Right cardiac atrium (tissue), 5 donors: ENCODE results near the gene MPDZ. TPM values are rescaled to one million over a fixed set of nuclear protein-coding genes. Genes with fewer than 3 reads are reported as not detected.

Experiments used
- ATAC-seq, 2 donors: fragments of 200-7000 bp; cut with Tn5 transposase; one replicate each; pipeline versions ENCODE4 v1.8.0 to v1.9.1; 2020; ENCODE audit warnings: moderate library complexity in 2 of 2, mild to moderate bottlenecking in 1 of 2
- DNase-seq, 3 donors: peaks; one replicate each; pipeline ENCODE4 v3.0.0-alpha.2; 2020
- H3K27ac ChIP-seq: one replicate; pipeline ENCODE4 v1.5.1; 2013; ENCODE audit warnings: mild to moderate bottlenecking, low read length, control low read depth, moderate library complexity
- H3K27me3 ChIP-seq: one replicate; pipeline ENCODE4 v1.6.1; 2013; ENCODE audit not compliant: control insufficient read depth, insufficient read depth
- H3K4me1 ChIP-seq: one replicate; pipeline ENCODE4 v1.6.1; 2013; ENCODE audit warnings: low read length; ENCODE audit not compliant: control insufficient read depth, insufficient read depth
- H3K4me3 ChIP-seq: one replicate; pipeline ENCODE4 v1.5.1; 2013; ENCODE audit warnings: low read length, control low read depth
- H3K9me3 ChIP-seq: one replicate; pipeline ENCODE4 v1.6.1; 2013; ENCODE audit warnings: low read length; ENCODE audit not compliant: control insufficient read depth
- whole genome bisulfite sequencing: extraction: QIAGEN DNeasy Blood & Tissue Kit; methylation state at CpG from one replicate; pipeline ENCODE4 v1.1.7; 2013; 5-methylcytosine and 5-hydroxymethylcytosine counted together
- intact Hi-C, 4 donors: fragments of 100-400 bp; cut with DNase I; formaldehyde crosslinking; loops; one replicate each; pipeline versions ENCODE4 v1.11.0 to v1.14.0; 2022 to 2023
- polyA plus RNA-seq: library from polyadenylated mRNA; stranded (reverse); fragments of 200-250 nt; gene quantifications from one replicate; pipeline ENCODE4 v1.2.3, GENCODE V29; 2013
- total RNA-seq, 4 donors: library from RNA; stranded (reverse); fragmentation: NEBNext Ultra II Directional; extraction: Animal tissue kit (Norgen Biotek cat#: 25700); gene quantifications; one replicate each; pipeline ENCODE4 v1.2.1, GENCODE V29; 2021
- donor health status: healthy with polysubstance abuse.
- donor health status: DM: no; HTN: yes; CAD: no.
- donor health status: DM: no; HTN: no; CAD: no.
- donor health status: DM: no; HTN: yes; CAD: no; lungs with severe emphysema.
- donor health status: DM: yes; HTN: yes; CAD: no.

Gene MPDZ
- total and polyA plus RNA-seq, 5 donors = 29.1 to 84.3 (median 67.1) TPM

- no peak for ATAC-seq
These were observed 57.8 kb downstream of the MPDZ start for GRCh38 chr9:13221741-13222140.

GRCh38 chr9:13220837-13221236 is 58.7 kb downstream of the MPDZ start:
- DNase-seq = no peak
- ATAC-seq = no peak
- 90% methylated on average over 1 of the region's 1 CpG for WGBS
- Histone ChIP-seq H3K4me3 (no peak overlapping the region), H3K4me1 (no peaks in the 10 kb centered on the region), H3K27ac (no peak overlapping the region), H3K9me3 (no peaks in the 10 kb centered on the region), H3K27me3 (no peaks in the 10 kb centered on the region)
- intact Hi-C loops = no loop called here

More at GRCh38 chr9:13221741-13222140, 57.8 kb downstream of the MPDZ start:
- no peak for DNase-seq
- Histone ChIP-seq H3K4me3 (no peak overlapping the region), H3K27ac (no peak overlapping the region), H3K27me3 (no peaks in the 10 kb centered on the region), H3K9me3 (no peaks in the 10 kb centered on the region), H3K4me1 (no peaks in the 10 kb centered on the region)
- intact Hi-C loops = no loop called here

- Histone ChIP-seq H3K4me1 (no peaks in the 10 kb centered on the region), H3K9me3 (no peaks in the 10 kb centered on the region), H3K4me3 (no peak overlapping the region), H3K27me3 (no peaks in the 10 kb centered on the region), H3K27ac (no peak overlapping the region)
- DNase-seq (no peak), ATAC-seq (no peak)
- WGBS = 75% methylated on average over 5 of the region's 5 CpGs
- intact Hi-C loops = no loop called here
These were observed 63.5 kb downstream of the MPDZ start for GRCh38 chr9:13215791-13216554.

GRCh38 chr9:13213998-13214397 is 65.5 kb downstream of the MPDZ start:
- H3K9me3 ChIP-seq = no peaks in the 10 kb centered on the region
- DNase-seq = no peak
- ATAC-seq = no peak
- WGBS = 98% methylated on average over 2 of the region's 2 CpGs
- H3K4me1 ChIP-seq = no peaks in the 10 kb centered on the region
- H3K27ac ChIP-seq = no peak overlapping the region
- no peaks in the 10 kb centered on the region for H3K27me3 ChIP-seq
- H3K4me3 ChIP-seq = no peak overlapping the region
- intact Hi-C loops = no loop called here

GRCh38 chr9:13213337-13213736 is 66.2 kb downstream of the MPDZ start:
- intact Hi-C loops = no loop called here

GRCh38 chr9:13210306-13210705 is 69.2 kb downstream of the MPDZ start:
- no peaks in the 10 kb centered on the region for H3K27me3 ChIP-seq
- DNase-seq (no peak), ATAC-seq (no peak)
- no peak overlapping the region for H3K27ac ChIP-seq
- peaks cover 2% of the 10 kb centered on the region for H3K4me1 ChIP-seq
- intact Hi-C loops = no loop called here
- no peak overlapping the region for H3K4me3 ChIP-seq
- WGBS = 96% methylated on average over 1 of the region's 1 CpG
- no peaks in the 10 kb centered on the region for H3K9me3 ChIP-seq

More at GRCh38 chr9:13213337-13213736, 66.2 kb downstream of the MPDZ start:
- DNase-seq (no peak), ATAC-seq (no peak)
- Histone ChIP-seq H3K27ac (no peak overlapping the region), H3K27me3 (no peaks in the 10 kb centered on the region), H3K4me1 (peaks cover 2% of the 10 kb centered on the region), H3K4me3 (no peak overlapping the region), H3K9me3 (no peaks in the 10 kb centered on the region)
- 95% methylated on average over 1 of the region's 1 CpG for WGBS

GRCh38 chr9:13209498-13209897 is 70.0 kb downstream of the MPDZ start:
- intact Hi-C loops = no loop called here
- H3K4me3 ChIP-seq = no peak overlapping the region
- peaks cover 2% of the 10 kb centered on the region for H3K4me1 ChIP-seq
- no peaks in the 10 kb centered on the region for H3K9me3 ChIP-seq
- no peaks in the 10 kb centered on the region for H3K27me3 ChIP-seq
- no peak for DNase-seq
- 48% methylated on average over 3 of the region's 3 CpGs for WGBS
- H3K27ac ChIP-seq = no peak overlapping the region
- ATAC-seq = peak; percentile 59 to 69

GRCh38 chr9:13205824-13206223 is 73.7 kb downstream of the MPDZ start:
- 89% methylated on average over 3 of the region's 3 CpGs for WGBS
- no peak overlapping the region for H3K27ac ChIP-seq

GRCh38 chr9:13190040-13190439 is 89.5 kb downstream of the MPDZ start:
- Histone ChIP-seq H3K4me3 (no peak overlapping the region), H3K4me1 (no peaks in the 10 kb centered on the region), H3K9me3 (no peaks in the 10 kb centered on the region), H3K27ac (no peak overlapping the region), H3K27me3 (no peaks in the 10 kb centered on the region)
- WGBS = 66% methylated on average over 4 of the region's 4 CpGs
- DNase-seq (no peak), ATAC-seq (peak in 1 of 2 donors; percentile 25)
- intact Hi-C loops = no loop called here

More at GRCh38 chr9:13205824-13206223, 73.7 kb downstream of the MPDZ start:
- Histone ChIP-seq H3K4me1 (peaks cover 2% of the 10 kb centered on the region), H3K27me3 (no peaks in the 10 kb centered on the region), H3K9me3 (no peaks in the 10 kb centered on the region), H3K4me3 (no peak overlapping the region)
- no peak for ATAC-seq
- DNase-seq = no peak
- intact Hi-C loops = no loop called here

- H3K4me3 ChIP-seq = no peak overlapping the region
- H3K4me1 ChIP-seq = no peaks in the 10 kb centered on the region
- no peak overlapping the region for H3K27ac ChIP-seq
- DNase-seq = no peak
- H3K9me3 ChIP-seq = no peaks in the 10 kb centered on the region
- intact Hi-C loops = no loop called here
- no peaks in the 10 kb centered on the region for H3K27me3 ChIP-seq
- ATAC-seq = no peak
These were observed 90.1 kb downstream of the MPDZ start for GRCh38 chr9:13189362-13189761.

GRCh38 chr9:13186774-13187173 is 92.7 kb downstream of the MPDZ start:
- DNase-seq = no peak
- 76% methylated on average over 5 of the region's 5 CpGs for WGBS
- H3K9me3 ChIP-seq = no peaks in the 10 kb centered on the region
- no peaks in the 10 kb centered on the region for H3K27me3 ChIP-seq
- intact Hi-C loops = no loop called here
- peak overlapping the region; percentile 38 for H3K4me3 ChIP-seq
- no peaks in the 10 kb centered on the region for H3K4me1 ChIP-seq
- ATAC-seq = no peak
- no peak overlapping the region for H3K27ac ChIP-seq

GRCh38 chr9:13186091-13186490 is 93.4 kb downstream of the MPDZ start:
- Histone ChIP-seq H3K9me3 (no peaks in the 10 kb centered on the region), H3K4me3 (no peak overlapping the region), H3K27me3 (no peaks in the 10 kb centered on the region), H3K27ac (no peak overlapping the region), H3K4me1 (no peaks in the 10 kb centered on the region)
- peak in 1 of 3 donors; percentile 20 for DNase-seq
- 94% methylated on average over 1 of the region's 1 CpG for WGBS
- intact Hi-C loops = no loop called here
- no peak for ATAC-seq
